Neuron (in vitro differentiated cells): ENCODE results near the gene SRP68.
"Not testable (repeated sequence)": the region's sequence is repeated elsewhere in the genome, so short reads cannot be mapped to it uniquely, and the experiment has no call there.

ENCODE experiments used
- H2AFZ ChIP-seq: one replicate; pipeline ENCODE4 v1.6.1; 2013; ENCODE audit warnings: low read depth, mild to moderate bottlenecking, inconsistent platforms, low read length, moderate library complexity
- H3K27me3 ChIP-seq: one replicate; pipeline ENCODE4 v1.6.1; 2013; ENCODE audit warnings: low read length; ENCODE audit not compliant: insufficient read depth
- H3K36me3 ChIP-seq: one replicate; pipeline ENCODE4 v1.6.1; 2013; ENCODE audit warnings: low read length; ENCODE audit not compliant: insufficient read depth
- H3K4me1 ChIP-seq: one replicate; pipeline ENCODE4 v1.6.1; 2013; ENCODE audit warnings: low read length; ENCODE audit not compliant: insufficient read depth
- H3K4me3 ChIP-seq: 2 replicates; pipeline ENCODE4 v1.5.1; 2013; ENCODE audit warnings: mild to moderate bottlenecking, low read length, moderate library complexity
- H3K9me3 ChIP-seq: one replicate; pipeline ENCODE4 v1.6.1; 2013; ENCODE audit warnings: low read length

The SRP68 gene

GRCh38 chr17:76085731-76086366, 13.5 kb upstream of the SRP68 start:
- Histone ChIP-seq H3K36me3 (peaks cover 80% of the 10 kb centered on the region), H3K4me3 (no peak overlapping the region)

GRCh38 chr17:76085066-76085730, 12.9 kb upstream of the SRP68 start:
- Histone ChIP-seq H3K4me1 (peaks cover 8% of the 10 kb centered on the region), H3K36me3 (peaks cover 75% of the 10 kb centered on the region), H3K27me3 (no peaks in the 10 kb centered on the region), H3K9me3 (no peaks in the 10 kb centered on the region), H3K4me3 (no peak overlapping the region), H2AFZ (no peak overlapping the region)

More at GRCh38 chr17:76085731-76086366, 13.5 kb upstream of the SRP68 start:
- Histone ChIP-seq H3K9me3 (no peaks in the 10 kb centered on the region), H3K4me1 (peaks cover 2% of the 10 kb centered on the region), H3K27me3 (no peaks in the 10 kb centered on the region), H2AFZ (no peak overlapping the region)

- peaks cover 60% of the 10 kb centered on the region for H3K36me3 ChIP-seq
Measured at GRCh38 chr17:76083536-76084182, 11.3 kb upstream of the SRP68 start.

GRCh38 chr17:76082326-76083251, 10.3 kb upstream of the SRP68 start:
- H3K36me3 ChIP-seq = peaks cover 49% of the 10 kb centered on the region
- H2AFZ ChIP-seq = no peak overlapping the region
- H3K9me3 ChIP-seq = no peaks in the 10 kb centered on the region
- H3K4me3 ChIP-seq = no peak overlapping the region
- H3K27me3 ChIP-seq = no peaks in the 10 kb centered on the region
- peaks cover 15% of the 10 kb centered on the region for H3K4me1 ChIP-seq

More at GRCh38 chr17:76083536-76084182, 11.3 kb upstream of the SRP68 start:
- H3K4me1 ChIP-seq = peaks cover 15% of the 10 kb centered on the region
- no peak overlapping the region for H2AFZ ChIP-seq
- no peaks in the 10 kb centered on the region for H3K27me3 ChIP-seq
- no peak overlapping the region for H3K4me3 ChIP-seq
- no peaks in the 10 kb centered on the region for H3K9me3 ChIP-seq

- no peak overlapping the region for H2AFZ ChIP-seq
- no peaks in the 10 kb centered on the region for H3K27me3 ChIP-seq
- no peaks in the 10 kb centered on the region for H3K9me3 ChIP-seq
- no peak overlapping the region for H3K4me3 ChIP-seq
- peaks cover 39% of the 10 kb centered on the region for H3K36me3 ChIP-seq
- peaks cover 21% of the 10 kb centered on the region for H3K4me1 ChIP-seq
Measured at GRCh38 chr17:76081295-76082210, 9.2 kb upstream of the SRP68 start.

- H3K4me3 ChIP-seq = no peak overlapping the region
- peaks cover 5% of the 10 kb centered on the region for H3K27me3 ChIP-seq
- peaks cover 32% of the 10 kb centered on the region for H3K36me3 ChIP-seq
- H2AFZ ChIP-seq = no peak overlapping the region
- H3K4me1 ChIP-seq = peaks cover 21% of the 10 kb centered on the region
- H3K9me3 ChIP-seq = peaks cover under 1% of the 10 kb centered on the region
Measured at GRCh38 chr17:76080768-76081287, 8.5 kb upstream of the SRP68 start.

- Histone ChIP-seq H3K4me1 (peaks cover 21% of the 10 kb centered on the region), H3K36me3 (peaks cover 25% of the 10 kb centered on the region), H3K4me3 (no peak overlapping the region), H3K27me3 (peaks cover 11% of the 10 kb centered on the region), H2AFZ (no peak overlapping the region), H3K9me3 (peaks cover 2% of the 10 kb centered on the region)
Measured at GRCh38 chr17:76079956-76080767, 7.8 kb upstream of the SRP68 start.

- peaks cover 19% of the 10 kb centered on the region for H3K36me3 ChIP-seq
- H3K27me3 ChIP-seq = peaks cover 17% of the 10 kb centered on the region
- H3K9me3 ChIP-seq = peaks cover 2% of the 10 kb centered on the region
- no peak overlapping the region for H2AFZ ChIP-seq
- H3K4me1 ChIP-seq = peaks cover 24% of the 10 kb centered on the region
- no peak overlapping the region for H3K4me3 ChIP-seq
Measured at GRCh38 chr17:76079535-76079955, 7.2 kb upstream of the SRP68 start.

GRCh38 chr17:76078860-76079534, 6.7 kb upstream of the SRP68 start, which contains the start of gene ZACN:
ZACN (plus strand) TSS chr17:76079182; CDS start chr17:76079265, 83 bp downstream.
- H3K9me3 ChIP-seq = peaks cover 2% of the 10 kb centered on the region
- H2AFZ ChIP-seq = no peak within 1 kb of the TSS
- peaks cover 13% of the 10 kb centered on the region for H3K36me3 ChIP-seq
- H3K4me1 ChIP-seq = peaks cover 24% of the 10 kb centered on the region
- H3K27me3 ChIP-seq = peaks cover 21% of the 10 kb centered on the region
- no peak within 1 kb of the TSS for H3K4me3 ChIP-seq

- H3K4me3 ChIP-seq, H2AFZ ChIP-seq, H3K9me3 ChIP-seq, H3K36me3 ChIP-seq: not testable (repeated sequence)
- H3K27me3 ChIP-seq = peaks cover 25% of the 10 kb centered on the region
- peaks cover 24% of the 10 kb centered on the region for H3K4me1 ChIP-seq
Measured at GRCh38 chr17:76078370-76078769, 6.1 kb upstream of the SRP68 start.
